ENCODE data around the gene MAGOH.
"Not testable (repeated sequence)": the region's sequence is repeated elsewhere in the genome, so short reads cannot be mapped to it uniquely, and the experiment has no call there.

Gene MAGOH

GRCh38 chr1:53220171-53220961, 18.0 kb downstream of the MAGOH start, which contains the start of gene CZIB:
Gene CZIB, minus strand, starts transcription at chr1:53220634. Its CDS starts 59 bp downstream, at chr1:53220575.
- DNase-seq (ENCODE audit: low read depth), result peak; percentile 89

- DNase-seq (ENCODE audit: low read depth), result no peak
Observed at GRCh38 chr1:53219711-53220110, 18.6 kb downstream of the MAGOH start.

- no peak for DNase-seq (ENCODE audit: low read depth)
Observed at GRCh38 chr1:53218201-53218600, 20.1 kb downstream of the MAGOH start.

DNA sequence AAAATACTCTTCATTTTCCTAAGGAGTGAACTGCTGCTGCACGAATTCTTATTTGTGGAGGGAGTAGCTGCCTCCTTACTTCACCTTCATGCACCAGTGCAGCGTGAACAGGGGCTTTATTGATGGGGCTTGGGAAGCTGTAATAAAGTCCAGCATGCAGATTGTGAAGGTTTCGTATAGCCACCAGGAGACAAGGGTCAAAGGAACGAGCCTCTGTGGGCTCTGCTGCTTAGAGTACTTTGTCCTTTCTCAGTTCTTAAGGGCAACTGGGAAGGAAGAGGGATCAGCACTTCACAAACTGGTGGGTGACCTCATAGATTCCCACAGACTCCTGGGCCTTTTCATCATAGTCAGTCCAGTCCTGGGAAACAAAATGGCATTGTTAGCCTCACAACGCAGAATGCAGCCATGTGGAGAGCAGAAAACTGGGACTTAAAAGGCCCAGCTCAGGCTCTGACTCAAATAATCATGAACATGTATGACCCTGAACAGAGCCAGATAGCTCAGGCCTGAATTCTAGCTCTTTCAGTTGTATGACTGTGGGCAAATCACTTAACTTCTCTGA, 23.9 kb downstream of the MAGOH start:
- DNase-seq (ENCODE audit: low read depth), result no peak

- DNase-seq (ENCODE audit: low read depth), result no peak
Observed at GRCh38 chr1:53210954-53211353, 27.4 kb downstream of the MAGOH start.

DNA sequence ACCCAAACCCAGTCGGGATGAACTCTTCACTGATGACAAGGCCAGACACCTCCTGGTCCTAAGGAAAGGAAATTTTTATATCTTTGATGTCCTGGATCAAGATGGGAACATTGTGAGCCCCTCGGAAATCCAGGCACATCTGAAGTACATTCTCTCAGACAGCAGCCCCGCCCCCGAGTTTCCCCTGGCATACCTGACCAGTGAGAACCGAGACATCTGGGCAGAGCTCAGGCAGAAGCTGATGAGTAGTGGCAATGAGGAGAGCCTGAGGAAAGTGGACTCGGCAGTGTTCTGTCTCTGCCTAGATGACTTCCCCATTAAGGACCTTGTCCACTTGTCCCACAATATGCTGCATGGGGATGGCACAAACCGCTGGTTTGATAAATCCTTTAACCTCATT, 28.0 kb downstream of the MAGOH start:
- no peak for DNase-seq (ENCODE audit: low read depth)

GRCh38 chr1:53207726-53208125, 30.6 kb downstream of the MAGOH start:
- DNase-seq (ENCODE audit: low read depth), result no peak

DNA sequence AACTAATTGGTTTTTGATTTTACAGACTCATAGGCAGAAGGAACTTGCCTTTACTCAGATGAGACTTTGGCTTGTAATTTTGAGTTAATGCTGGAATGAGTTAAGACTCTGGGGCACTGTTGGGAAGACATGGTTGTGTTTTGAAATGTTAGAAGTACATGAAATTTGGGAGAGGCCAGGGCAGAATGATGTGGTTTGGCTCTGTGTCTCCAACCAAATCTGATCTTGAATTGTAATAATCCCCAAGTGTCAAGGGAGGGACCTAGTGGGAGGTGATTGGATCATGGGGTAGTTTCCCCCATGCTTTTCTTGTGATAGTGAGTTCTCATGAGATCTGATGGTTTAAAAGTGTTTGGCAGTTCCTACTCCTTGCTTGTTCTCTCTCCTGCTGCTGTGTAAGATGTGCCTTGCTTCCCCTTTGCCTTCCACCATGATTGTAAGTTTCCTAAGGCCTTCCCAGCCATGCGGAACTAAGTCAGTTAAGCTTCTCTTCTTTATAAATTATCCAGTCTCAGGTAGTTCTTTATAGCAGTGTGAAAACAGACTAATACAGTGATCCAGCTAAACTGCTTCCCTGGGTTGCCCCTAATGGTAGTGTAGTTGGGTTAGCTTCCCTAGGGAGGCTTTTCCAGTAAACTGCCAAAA, 31.5 kb downstream of the MAGOH start:
- DNase-seq (ENCODE audit: low read depth), result no peak

GRCh38 chr1:53206083-53206685, 32.1 kb downstream of the MAGOH start:
- DNase-seq (ENCODE audit: low read depth), result not testable (repeated sequence)

DNA sequence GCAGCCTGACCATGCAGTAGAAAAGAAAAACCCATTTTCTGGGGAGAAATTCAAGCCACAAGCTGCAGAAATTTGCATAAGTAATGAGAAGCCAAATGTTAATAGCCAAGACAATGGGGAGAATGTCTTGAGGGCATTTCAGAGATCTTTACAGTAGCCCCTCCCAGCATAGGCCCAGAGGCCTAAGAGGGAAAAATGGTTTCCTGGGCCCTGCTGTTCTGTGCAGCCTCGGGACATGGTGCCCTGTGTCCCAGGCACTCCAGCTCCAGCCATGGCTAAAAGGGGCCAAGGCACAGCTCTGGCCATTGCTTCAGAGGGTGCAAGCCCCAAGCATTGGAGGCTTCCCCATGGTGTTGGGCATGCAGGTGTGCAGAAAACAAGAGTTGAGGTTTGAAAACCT, 32.8 kb downstream of the MAGOH start:
- not testable (repeated sequence) for DNase-seq (ENCODE audit: low read depth)

DNA sequence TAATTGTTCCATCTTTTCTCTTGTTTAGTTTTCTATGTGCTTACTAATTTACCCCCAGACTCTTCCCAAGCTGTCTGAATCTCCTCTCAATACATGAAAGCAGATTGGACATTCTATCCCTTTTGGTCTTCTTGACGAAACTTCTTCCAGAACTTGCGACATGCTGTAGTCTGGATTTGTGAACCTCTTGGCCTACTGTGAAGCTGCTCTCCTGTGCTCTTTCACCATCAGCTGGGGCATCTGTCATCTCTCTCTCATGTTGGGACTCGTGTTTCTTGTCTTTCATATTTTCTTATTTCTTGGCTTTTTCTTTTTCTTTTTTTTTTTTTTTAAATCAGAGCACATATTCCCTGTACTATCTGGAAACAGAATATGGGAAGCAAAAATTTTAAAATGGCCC, 34.9 kb downstream of the MAGOH start:
- DNase-seq (ENCODE audit: low read depth), result no peak

GRCh38 chr1:53198241-53198651, 40.1 kb downstream of the MAGOH start:
- no peak for DNase-seq (ENCODE audit: low read depth)

DNA sequence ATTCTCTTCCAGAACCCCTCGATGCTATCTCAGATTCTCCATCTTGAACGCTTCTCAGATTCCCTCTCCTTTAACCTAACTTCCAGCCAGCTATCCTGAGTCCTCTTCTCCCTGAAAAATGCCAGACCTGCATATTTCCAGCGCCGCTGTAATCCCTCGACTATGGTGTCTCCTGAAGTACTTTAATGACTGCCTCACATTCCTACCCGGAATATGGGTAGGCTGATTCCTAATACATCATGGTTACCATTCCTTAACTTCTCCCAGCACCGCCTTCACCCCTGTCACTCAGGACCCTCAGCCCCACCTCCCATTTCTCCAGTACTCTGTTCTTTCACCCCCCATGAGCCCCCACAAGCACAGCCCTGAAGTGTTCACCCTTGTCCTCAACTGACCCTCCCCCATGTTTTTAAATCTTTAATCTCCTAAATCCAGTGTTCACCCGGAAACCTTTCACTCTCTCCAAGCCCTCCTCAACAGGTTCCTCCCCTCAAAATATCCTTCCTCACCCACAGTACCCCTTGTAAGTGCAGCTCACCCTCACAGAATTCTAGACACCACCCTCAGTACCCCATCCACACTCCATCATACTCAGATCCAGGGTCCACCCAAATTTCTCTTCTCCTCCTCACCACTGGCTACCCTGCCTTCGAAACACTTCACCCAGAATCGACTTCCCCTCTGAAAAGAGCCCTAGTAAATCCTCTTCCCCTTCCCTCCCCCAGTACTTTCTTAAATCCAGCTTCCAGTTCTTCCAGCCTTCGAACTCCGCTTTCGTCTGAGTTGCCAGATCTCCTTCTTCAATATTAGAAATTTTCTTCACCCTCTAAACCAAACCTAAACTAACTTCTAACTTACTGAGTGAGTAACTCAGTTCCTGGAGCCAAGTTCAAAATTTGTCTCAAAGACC, 40.8 kb downstream of the MAGOH start:
- DNase-seq (ENCODE audit: low read depth), result no peak

DNA sequence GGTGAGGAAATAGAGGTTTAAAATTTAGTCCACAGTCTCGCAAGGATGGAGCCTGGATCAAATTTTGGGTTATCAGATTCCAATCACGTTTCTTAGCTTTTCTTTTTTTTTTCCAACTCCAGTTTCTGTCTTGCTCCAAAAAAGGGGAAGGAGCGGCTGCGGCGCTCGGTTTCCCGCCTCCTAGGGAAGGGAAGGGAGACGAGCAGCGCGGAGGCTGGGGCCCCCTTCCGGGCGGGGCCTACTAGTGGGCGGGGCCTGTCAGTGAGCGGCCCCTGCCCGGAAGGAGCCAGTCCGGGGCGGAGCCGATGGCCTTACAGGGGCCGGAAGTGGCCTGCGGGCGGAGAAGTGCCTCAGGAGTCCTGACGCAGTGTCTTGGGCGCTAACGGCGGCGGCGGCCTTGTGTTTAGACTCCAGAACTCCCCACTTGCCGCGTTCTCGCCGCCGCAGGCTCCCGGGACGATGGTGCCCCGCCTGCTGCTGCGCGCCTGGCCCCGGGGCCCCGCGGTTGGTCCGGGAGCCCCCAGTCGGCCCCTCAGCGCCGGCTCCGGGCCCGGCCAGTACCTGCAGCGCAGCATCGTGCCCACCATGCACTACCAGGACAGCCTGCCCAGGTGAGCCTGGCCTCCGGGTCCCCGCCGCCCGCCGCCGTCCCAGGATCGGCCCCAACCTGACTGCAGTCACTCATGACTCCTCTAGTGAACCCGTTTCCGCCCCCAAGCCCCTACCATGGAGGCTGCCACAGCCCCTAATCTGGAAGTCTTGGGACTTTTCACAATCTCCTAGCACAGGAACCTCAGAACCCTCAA, 41.6 kb downstream of the MAGOH start, which contains the start of gene CPT2:
Gene CPT2 (plus strand): TSS at position 340 of the 806 bp plus-strand sequence. CDS start 120 bp downstream, at position 460.
- peak; percentile 81 for DNase-seq (ENCODE audit: low read depth)

DNA sequence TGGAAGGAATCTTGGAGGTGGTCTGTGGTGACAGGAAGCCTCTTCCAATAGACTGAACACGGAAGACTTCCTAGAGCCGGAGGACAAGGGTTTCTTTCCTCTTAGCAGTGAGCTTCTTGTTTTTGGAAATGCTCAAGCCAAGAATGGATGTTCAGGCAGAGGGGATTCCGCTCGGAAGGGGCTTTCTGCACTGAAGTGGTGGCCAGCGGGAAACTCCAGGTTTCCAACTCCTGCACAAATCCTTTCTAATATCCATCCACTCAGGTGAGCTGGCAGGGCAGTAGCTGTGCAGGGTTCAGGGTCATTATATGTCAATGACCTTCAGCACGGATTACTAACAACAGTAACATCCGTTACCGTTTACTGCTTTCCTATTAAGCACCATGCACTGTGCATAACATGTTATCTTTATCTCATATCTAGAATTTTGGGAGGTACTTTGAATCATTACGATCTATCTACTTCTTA, 42.3 kb downstream of the MAGOH start:
- DNase-seq (ENCODE audit: low read depth), result no peak

GRCh38 chr1:53195246-53196016, 42.9 kb downstream of the MAGOH start:
- no peak for DNase-seq (ENCODE audit: low read depth)

DNA sequence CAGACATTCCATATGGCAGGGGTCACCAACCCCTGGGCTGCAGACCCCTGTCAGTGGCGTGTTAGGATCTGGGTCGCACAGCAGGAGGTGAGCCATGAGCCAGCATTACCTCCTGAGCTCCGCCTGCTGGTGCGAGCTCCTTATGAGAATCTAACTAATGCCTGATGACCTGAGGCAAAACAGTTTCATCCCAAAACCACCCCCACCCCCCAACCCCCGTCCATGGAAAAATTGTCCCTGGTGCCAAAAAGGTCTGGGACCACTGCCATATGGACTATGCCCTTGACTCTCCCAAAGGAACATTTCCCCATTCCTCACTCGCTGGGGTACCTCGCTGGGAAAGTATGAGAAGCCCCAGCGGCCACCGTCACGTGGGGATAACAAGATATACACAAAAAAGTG, 48.1 kb downstream of the MAGOH start:
- no peak for DNase-seq (ENCODE audit: low read depth)

- no peak for DNase-seq (ENCODE audit: low read depth)
Observed at GRCh38 chr1:53189061-53189460, 49.3 kb downstream of the MAGOH start.

- DNase-seq (ENCODE audit: low read depth), result no peak
Observed at GRCh38 chr1:53188099-53188498, 50.2 kb downstream of the MAGOH start.

- DNase-seq (ENCODE audit: low read depth), result no peak
Observed at GRCh38 chr1:53187401-53187800, 50.9 kb downstream of the MAGOH start.

Measured in stimulated activated CD4-positive, alpha-beta T cell treated with anti-CD3 and anti-CD28 coated beads, Interleukin-2, amount 100 ng/mL, for 4 hours (primary cell).